ENCODE measurements around the gene SORBS2.
A peak's percentile ranks its signal among the peaks of the same experiment; 100 is the strongest.

Gene SORBS2

DNA sequence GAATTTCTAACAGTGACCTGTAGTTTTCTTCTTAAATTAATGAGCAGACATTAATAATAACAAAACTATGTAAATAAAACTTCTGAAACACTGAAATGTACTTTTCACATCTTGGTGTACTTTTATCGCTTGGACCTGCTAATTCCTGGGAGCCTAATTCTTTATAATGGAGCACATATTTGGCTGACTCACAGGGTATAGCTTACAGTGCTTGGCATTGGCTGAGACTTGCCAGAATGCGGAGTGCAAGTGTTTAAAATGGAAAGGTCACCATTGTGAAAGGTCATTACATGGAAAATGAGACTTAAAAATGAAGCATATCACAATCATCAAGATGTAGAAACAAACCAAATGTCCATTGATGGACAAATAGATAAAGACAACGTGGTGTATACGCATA lies 139.4 kb downstream of the SORBS2 start:
- Histone ChIP-seq H3K4me1 (ENCODE audit: control insufficient read depth, insufficient read depth, low read length) (peaks cover 8% of the 10 kb centered on the region), H3K9me3 (ENCODE audit: control insufficient read depth in 2 of 2, low read length in 2 of 2) (no peaks in the 10 kb centered on the region), H3K9ac (ENCODE audit: low read length in 2 of 2) (no peak overlapping the region), H3K27me3 (ENCODE audit: control insufficient read depth in 1 of 2, insufficient read depth in 2 of 2, low read length in 2 of 2) (no peaks in the 10 kb centered on the region), H3K36me3 (ENCODE audit: control insufficient read depth in 2 of 2, insufficient read depth in 2 of 2, low read length in 2 of 2) (no peaks in the 10 kb centered on the region), H3K27ac (ENCODE audit: low read length) (peak overlapping the region; percentile 46), H3K4me3 (ENCODE audit: low read length in 2 of 2) (no peak overlapping the region)

DNA sequence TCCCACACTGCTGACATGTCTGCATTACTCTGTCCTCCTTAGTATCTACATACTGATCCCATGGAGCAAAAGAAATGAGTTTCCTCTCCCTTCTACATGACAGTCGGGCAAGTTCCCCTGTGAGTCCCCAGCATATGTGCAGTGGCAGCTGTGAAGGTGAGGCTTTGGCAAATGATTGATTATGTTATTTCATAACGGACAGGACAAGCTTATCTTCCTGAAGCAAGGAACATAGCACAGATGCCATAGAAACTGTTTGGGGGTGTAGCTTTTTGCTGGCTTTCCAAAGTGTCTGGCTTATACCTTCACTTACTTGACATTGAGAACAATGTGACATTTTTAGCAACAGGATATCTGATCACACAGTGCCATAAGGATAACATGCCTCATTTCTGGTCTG lies 139.8 kb downstream of the SORBS2 start:
- Histone ChIP-seq H3K27me3 (ENCODE audit: control insufficient read depth in 1 of 2, insufficient read depth in 2 of 2, low read length in 2 of 2) (no peaks in the 10 kb centered on the region), H3K4me1 (ENCODE audit: control insufficient read depth, insufficient read depth, low read length) (peaks cover 8% of the 10 kb centered on the region), H3K36me3 (ENCODE audit: control insufficient read depth in 2 of 2, insufficient read depth in 2 of 2, low read length in 2 of 2) (no peaks in the 10 kb centered on the region), H3K9ac (ENCODE audit: low read length in 2 of 2) (no peak overlapping the region), H3K4me3 (ENCODE audit: low read length in 2 of 2) (peak overlapping the region in 1 of 2 donors; percentile 8), H3K9me3 (ENCODE audit: control insufficient read depth in 2 of 2, low read length in 2 of 2) (no peaks in the 10 kb centered on the region), H3K27ac (ENCODE audit: low read length) (peak overlapping the region; percentile 46)

GRCh38 chr4:185671496-185671895 lies 140.5 kb downstream of the SORBS2 start:
- peaks cover 8% of the 10 kb centered on the region for H3K4me1 ChIP-seq (ENCODE audit: control insufficient read depth, insufficient read depth, low read length)
- H3K36me3 ChIP-seq (ENCODE audit: control insufficient read depth in 2 of 2, insufficient read depth in 2 of 2, low read length in 2 of 2), result no peaks in the 10 kb centered on the region
- H3K4me3 ChIP-seq (ENCODE audit: low read length in 2 of 2), result no peak overlapping the region
- H3K27me3 ChIP-seq (ENCODE audit: control insufficient read depth in 1 of 2, insufficient read depth in 2 of 2, low read length in 2 of 2), result no peaks in the 10 kb centered on the region
- no peak overlapping the region for H3K9ac ChIP-seq (ENCODE audit: low read length in 2 of 2)
- no peaks in the 10 kb centered on the region for H3K9me3 ChIP-seq (ENCODE audit: control insufficient read depth in 2 of 2, low read length in 2 of 2)
- peak overlapping the region; percentile 46 for H3K27ac ChIP-seq (ENCODE audit: low read length)

- Histone ChIP-seq H3K27me3 (ENCODE audit: control insufficient read depth in 1 of 2, insufficient read depth in 2 of 2, low read length in 2 of 2) (no peaks in the 10 kb centered on the region), H3K9ac (ENCODE audit: low read length in 2 of 2) (no peak overlapping the region), H3K9me3 (ENCODE audit: control insufficient read depth in 2 of 2, low read length in 2 of 2) (no peaks in the 10 kb centered on the region), H3K27ac (ENCODE audit: low read length) (peak overlapping the region; percentile 46), H3K4me3 (ENCODE audit: low read length in 2 of 2) (no peak overlapping the region), H3K4me1 (ENCODE audit: control insufficient read depth, insufficient read depth, low read length) (peaks cover 8% of the 10 kb centered on the region), H3K36me3 (ENCODE audit: control insufficient read depth in 2 of 2, insufficient read depth in 2 of 2, low read length in 2 of 2) (no peaks in the 10 kb centered on the region)
Observed at GRCh38 chr4:185671066-185671465, 140.9 kb downstream of the SORBS2 start.

- peaks cover 8% of the 10 kb centered on the region for H3K4me1 ChIP-seq (ENCODE audit: control insufficient read depth, insufficient read depth, low read length)
- H3K9ac ChIP-seq (ENCODE audit: low read length in 2 of 2), result no peak overlapping the region
- H3K4me3 ChIP-seq (ENCODE audit: low read length in 2 of 2), result no peak overlapping the region
- H3K27ac ChIP-seq (ENCODE audit: low read length), result no peak overlapping the region
- H3K9me3 ChIP-seq (ENCODE audit: control insufficient read depth in 2 of 2, low read length in 2 of 2), result no peaks in the 10 kb centered on the region
- H3K36me3 ChIP-seq (ENCODE audit: control insufficient read depth in 2 of 2, insufficient read depth in 2 of 2, low read length in 2 of 2), result no peaks in the 10 kb centered on the region
- H3K27me3 ChIP-seq (ENCODE audit: control insufficient read depth in 1 of 2, insufficient read depth in 2 of 2, low read length in 2 of 2), result no peaks in the 10 kb centered on the region
Observed at GRCh38 chr4:185669288-185669687, 142.7 kb downstream of the SORBS2 start.

DNA sequence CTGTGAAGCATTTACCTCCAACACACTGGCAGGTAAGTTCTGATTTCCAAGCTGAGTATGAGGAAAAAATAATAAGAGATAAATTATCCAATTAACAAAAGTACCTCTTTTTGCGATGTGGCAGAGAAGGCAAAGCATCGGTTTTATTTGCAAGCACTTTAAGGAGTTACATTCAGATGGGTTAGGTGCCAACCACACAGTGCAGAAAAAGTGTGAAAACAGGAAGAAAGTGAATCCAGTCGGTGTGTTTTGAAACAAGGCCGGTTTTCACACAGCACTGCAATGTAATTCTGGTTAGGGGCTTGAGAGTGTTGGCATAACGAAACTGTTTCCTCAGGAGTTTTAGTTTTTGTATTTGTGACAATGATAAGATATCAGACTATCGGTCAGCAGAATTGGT lies 145.8 kb downstream of the SORBS2 start:
- Histone ChIP-seq H3K27ac (ENCODE audit: low read length) (no peak overlapping the region), H3K9me3 (ENCODE audit: control insufficient read depth in 2 of 2, low read length in 2 of 2) (no peaks in the 10 kb centered on the region), H3K9ac (ENCODE audit: low read length in 2 of 2) (no peak overlapping the region), H3K4me3 (ENCODE audit: low read length in 2 of 2) (no peak overlapping the region), H3K36me3 (ENCODE audit: control insufficient read depth in 2 of 2, insufficient read depth in 2 of 2, low read length in 2 of 2) (no peaks in the 10 kb centered on the region), H3K27me3 (ENCODE audit: control insufficient read depth in 1 of 2, insufficient read depth in 2 of 2, low read length in 2 of 2) (no peaks in the 10 kb centered on the region), H3K4me1 (ENCODE audit: control insufficient read depth, insufficient read depth, low read length) (peaks cover 3% of the 10 kb centered on the region)

DNA sequence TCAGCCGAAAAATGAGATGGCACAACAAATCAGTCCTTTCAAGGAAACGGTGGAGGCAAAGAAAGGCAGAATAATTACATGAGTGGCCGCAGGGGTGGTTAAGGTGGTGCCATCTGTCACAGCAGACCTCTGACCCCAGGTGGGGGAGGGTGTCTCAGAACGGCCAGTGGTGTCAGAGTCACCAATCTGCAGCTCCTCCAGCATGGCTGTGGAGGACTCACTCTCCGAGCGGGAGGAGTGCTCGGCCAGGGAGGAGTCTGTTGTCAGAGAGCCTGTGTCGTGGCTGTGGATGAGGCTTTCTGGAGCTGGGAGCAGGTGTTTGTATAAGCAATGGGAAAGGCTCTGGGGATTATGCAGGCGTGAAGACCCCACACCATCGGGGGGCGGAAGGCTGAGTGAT lies 146.3 kb downstream of the SORBS2 start:
- Histone ChIP-seq H3K36me3 (ENCODE audit: control insufficient read depth in 2 of 2, insufficient read depth in 2 of 2, low read length in 2 of 2) (no peaks in the 10 kb centered on the region), H3K27me3 (ENCODE audit: control insufficient read depth in 1 of 2, insufficient read depth in 2 of 2, low read length in 2 of 2) (no peaks in the 10 kb centered on the region), H3K4me3 (ENCODE audit: low read length in 2 of 2) (no peak overlapping the region), H3K9me3 (ENCODE audit: control insufficient read depth in 2 of 2, low read length in 2 of 2) (no peaks in the 10 kb centered on the region), H3K4me1 (ENCODE audit: control insufficient read depth, insufficient read depth, low read length) (peaks cover under 1% of the 10 kb centered on the region), H3K27ac (ENCODE audit: low read length) (no peak overlapping the region), H3K9ac (ENCODE audit: low read length in 2 of 2) (no peak overlapping the region)

GRCh38 chr4:185664481-185664880 lies 147.5 kb downstream of the SORBS2 start:
- Histone ChIP-seq H3K27me3 (ENCODE audit: control insufficient read depth in 1 of 2, insufficient read depth in 2 of 2, low read length in 2 of 2) (no peaks in the 10 kb centered on the region), H3K27ac (ENCODE audit: low read length) (no peak overlapping the region), H3K4me3 (ENCODE audit: low read length in 2 of 2) (no peak overlapping the region), H3K9me3 (ENCODE audit: control insufficient read depth in 2 of 2, low read length in 2 of 2) (no peaks in the 10 kb centered on the region), H3K4me1 (ENCODE audit: control insufficient read depth, insufficient read depth, low read length) (no peaks in the 10 kb centered on the region), H3K9ac (ENCODE audit: low read length in 2 of 2) (no peak overlapping the region), H3K36me3 (ENCODE audit: control insufficient read depth in 2 of 2, insufficient read depth in 2 of 2, low read length in 2 of 2) (no peaks in the 10 kb centered on the region)

DNA sequence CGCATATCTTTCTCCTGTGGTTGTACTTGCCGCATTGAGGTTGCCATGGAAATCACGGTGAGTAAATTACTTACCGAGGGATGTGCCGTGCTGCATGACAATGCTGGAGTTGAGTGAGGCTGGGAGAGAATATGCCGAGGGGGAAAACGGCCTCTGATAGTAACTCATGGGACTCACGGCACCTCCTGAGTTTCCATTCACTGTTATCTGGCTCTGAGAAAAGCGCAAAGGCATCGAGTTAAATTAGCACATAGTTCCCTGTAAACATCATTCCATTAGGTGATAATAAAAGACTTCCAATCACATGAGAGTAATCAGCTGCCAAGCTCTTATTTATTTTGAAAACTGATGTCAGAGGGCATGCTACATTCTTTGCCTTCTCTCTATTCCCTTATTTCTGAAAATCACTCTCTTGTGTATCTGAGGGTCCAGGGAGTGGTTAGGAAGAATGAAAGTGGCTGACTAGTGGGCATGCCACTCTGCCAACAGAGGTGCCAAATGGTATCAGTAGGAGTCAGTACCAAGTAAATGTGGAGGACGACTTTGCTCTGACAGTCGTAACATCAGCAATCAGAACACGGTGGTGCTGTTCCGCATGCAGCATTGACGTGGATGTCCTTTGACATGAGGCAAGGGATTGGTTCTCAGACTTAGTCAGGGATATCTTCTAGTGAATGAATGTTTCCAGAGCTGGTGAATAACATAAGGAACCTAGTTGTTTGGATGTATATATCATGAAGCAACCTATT lies 149.8 kb downstream of the SORBS2 start:
- Histone ChIP-seq H3K4me1 (ENCODE audit: control insufficient read depth, insufficient read depth, low read length) (no peaks in the 10 kb centered on the region), H3K27ac (ENCODE audit: low read length) (no peak overlapping the region), H3K36me3 (ENCODE audit: control insufficient read depth in 2 of 2, insufficient read depth in 2 of 2, low read length in 2 of 2) (no peaks in the 10 kb centered on the region), H3K4me3 (ENCODE audit: low read length in 2 of 2) (no peak overlapping the region), H3K9me3 (ENCODE audit: control insufficient read depth in 2 of 2, low read length in 2 of 2) (no peaks in the 10 kb centered on the region), H3K27me3 (ENCODE audit: control insufficient read depth in 1 of 2, insufficient read depth in 2 of 2, low read length in 2 of 2) (no peaks in the 10 kb centered on the region), H3K9ac (ENCODE audit: low read length in 2 of 2) (no peak overlapping the region)

DNA sequence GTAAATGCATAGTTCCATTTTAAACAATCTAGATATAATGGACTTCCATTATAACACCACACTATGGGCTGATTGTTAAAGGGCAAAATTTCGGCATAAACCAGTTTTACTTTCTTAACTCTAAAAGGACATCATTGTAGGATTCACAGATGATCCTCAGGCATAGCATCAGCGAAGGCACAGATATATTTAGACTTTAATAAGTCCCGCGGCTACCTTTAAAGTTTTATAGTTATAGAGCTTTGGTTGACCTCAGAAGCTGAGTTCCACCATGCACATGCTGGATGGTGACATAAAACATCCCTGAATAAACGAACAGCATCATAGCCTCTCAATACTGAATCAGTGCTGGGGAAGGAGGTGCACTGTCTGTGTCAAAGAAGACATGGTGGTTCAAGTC lies 151.7 kb downstream of the SORBS2 start:
- no peaks in the 10 kb centered on the region for H3K9me3 ChIP-seq (ENCODE audit: control insufficient read depth in 2 of 2, low read length in 2 of 2)
- H3K4me3 ChIP-seq (ENCODE audit: low read length in 2 of 2), result no peak overlapping the region
- H3K36me3 ChIP-seq (ENCODE audit: control insufficient read depth in 2 of 2, insufficient read depth in 2 of 2, low read length in 2 of 2), result no peaks in the 10 kb centered on the region
- H3K27ac ChIP-seq (ENCODE audit: low read length), result no peak overlapping the region
- no peaks in the 10 kb centered on the region for H3K27me3 ChIP-seq (ENCODE audit: control insufficient read depth in 1 of 2, insufficient read depth in 2 of 2, low read length in 2 of 2)
- H3K9ac ChIP-seq (ENCODE audit: low read length in 2 of 2), result no peak overlapping the region
- H3K4me1 ChIP-seq (ENCODE audit: control insufficient read depth, insufficient read depth, low read length), result no peaks in the 10 kb centered on the region

- Histone ChIP-seq H3K9me3 (ENCODE audit: control insufficient read depth in 2 of 2, low read length in 2 of 2) (no peaks in the 10 kb centered on the region), H3K27me3 (ENCODE audit: control insufficient read depth in 1 of 2, insufficient read depth in 2 of 2, low read length in 2 of 2) (no peaks in the 10 kb centered on the region), H3K9ac (ENCODE audit: low read length in 2 of 2) (no peak overlapping the region), H3K27ac (ENCODE audit: low read length) (peak overlapping the region; percentile 50), H3K36me3 (ENCODE audit: control insufficient read depth in 2 of 2, insufficient read depth in 2 of 2, low read length in 2 of 2) (no peaks in the 10 kb centered on the region), H3K4me3 (ENCODE audit: low read length in 2 of 2) (no peak overlapping the region), H3K4me1 (ENCODE audit: control insufficient read depth, insufficient read depth, low read length) (no peaks in the 10 kb centered on the region)
Observed at GRCh38 chr4:185657699-185658098, 154.3 kb downstream of the SORBS2 start.

All from stomach smooth muscle (tissue), 2 donors.